ENCODE data around the gene RARB.

The RARB gene

GRCh38 chr3:25471081-25471768 lies 43.2 kb downstream of the RARB start:
- DNase-seq (ENCODE audit: low read depth in 2 of 3, low spot score in 1 of 3): no peak

- no peak for DNase-seq (ENCODE audit: low read depth in 2 of 3, low spot score in 1 of 3)
Observed at GRCh38 chr3:25472153-25472552, 44.1 kb downstream of the RARB start.

GRCh38 chr3:25472731-25473130 lies 44.7 kb downstream of the RARB start:
- no peak for DNase-seq (ENCODE audit: low read depth in 2 of 3, low spot score in 1 of 3)

GRCh38 chr3:25473246-25473645 lies 45.2 kb downstream of the RARB start:
- DNase-seq (ENCODE audit: low read depth in 2 of 3, low spot score in 1 of 3): no peak

GRCh38 chr3:25474052-25474451 lies 46.0 kb downstream of the RARB start:
- DNase-seq (ENCODE audit: low read depth in 2 of 3, low spot score in 1 of 3): no peak

- DNase-seq (ENCODE audit: low read depth in 2 of 3, low spot score in 1 of 3): no peak
Observed at GRCh38 chr3:25476639-25477038, 48.6 kb downstream of the RARB start.

GRCh38 chr3:25478211-25478757 lies 50.2 kb downstream of the RARB start:
- no peak for DNase-seq (ENCODE audit: low read depth in 2 of 3, low spot score in 1 of 3)

GRCh38 chr3:25478964-25479726 lies 51.1 kb downstream of the RARB start:
- no peak for DNase-seq (ENCODE audit: low read depth in 2 of 3, low spot score in 1 of 3)

- DNase-seq (ENCODE audit: low read depth in 2 of 3, low spot score in 1 of 3): no peak
Observed at GRCh38 chr3:25479727-25480010, 51.6 kb downstream of the RARB start.

GRCh38 chr3:25480811-25481210 lies 52.7 kb downstream of the RARB start:
- no peak for DNase-seq (ENCODE audit: low read depth in 2 of 3, low spot score in 1 of 3)

GRCh38 chr3:25481386-25481785 lies 53.3 kb downstream of the RARB start:
- DNase-seq (ENCODE audit: low read depth in 2 of 3, low spot score in 1 of 3): no peak

GRCh38 chr3:25483456-25483855 lies 55.4 kb downstream of the RARB start:
- DNase-seq (ENCODE audit: low read depth in 2 of 3, low spot score in 1 of 3): no peak

- no peak for DNase-seq (ENCODE audit: low read depth in 2 of 3, low spot score in 1 of 3)
Observed at GRCh38 chr3:25485673-25486072, 57.6 kb downstream of the RARB start.

- DNase-seq (ENCODE audit: low read depth in 2 of 3, low spot score in 1 of 3): no peak
Observed at GRCh38 chr3:25486932-25487331, 58.9 kb downstream of the RARB start.

GRCh38 chr3:25489858-25490593 lies 62.0 kb downstream of the RARB start:
- no peak for DNase-seq (ENCODE audit: low read depth in 2 of 3, low spot score in 1 of 3)

GRCh38 chr3:25493246-25493645 lies 65.2 kb downstream of the RARB start:
- DNase-seq (ENCODE audit: low read depth in 2 of 3, low spot score in 1 of 3): no peak

- DNase-seq (ENCODE audit: low read depth in 2 of 3, low spot score in 1 of 3): no peak
Observed at GRCh38 chr3:25493786-25494185, 65.7 kb downstream of the RARB start.

- DNase-seq (ENCODE audit: low read depth in 2 of 3, low spot score in 1 of 3): no peak
Observed at GRCh38 chr3:25495304-25495703, 67.2 kb downstream of the RARB start.

GRCh38 chr3:25495726-25496253 lies 67.7 kb downstream of the RARB start:
- DNase-seq (ENCODE audit: low read depth in 2 of 3, low spot score in 1 of 3): no peak

- DNase-seq (ENCODE audit: low read depth in 2 of 3, low spot score in 1 of 3): no peak
Observed at GRCh38 chr3:25497096-25497495, 69.0 kb downstream of the RARB start.

- DNase-seq (ENCODE audit: low read depth in 2 of 3, low spot score in 1 of 3): no peak
Observed at GRCh38 chr3:25500706-25501210, 72.7 kb downstream of the RARB start.

- DNase-seq (ENCODE audit: low read depth in 2 of 3, low spot score in 1 of 3): no peak
Observed at GRCh38 chr3:25502233-25502632, 74.2 kb downstream of the RARB start.

Measured in stimulated activated CD4-positive, alpha-beta T cell treated with anti-CD3 and anti-CD28 coated beads, Interleukin-12 subunit alpha, Interleukin-12 subunit beta, amount 100 ng/mL, for 48 hours (primary cell).